Mesodermal cell (in vitro differentiated cells): Measurements from ENCODE around the gene RAVER1.

Experiments
- H3K27ac ChIP-seq: 2 replicates; pipeline ENCODE4 v1.7.0; 2013; ENCODE audit warnings: mild to moderate bottlenecking, low read depth, low read length, moderate library complexity; ENCODE audit not compliant: severe bottlenecking
- H3K36me3 ChIP-seq: 2 replicates; pipeline ENCODE4 v1.7.1; 2013; ENCODE audit warnings: mild to moderate bottlenecking, low read length, moderate library complexity; ENCODE audit not compliant: control insufficient read depth, insufficient read depth
- H3K4me1 ChIP-seq: one replicate; pipeline ENCODE4 v1.7.1; 2013; ENCODE audit warnings: mild to moderate bottlenecking, low read length; ENCODE audit not compliant: insufficient read depth, control insufficient read depth, poor library complexity, severe bottlenecking
- H3K4me3 ChIP-seq: 2 replicates; pipeline ENCODE4 v1.7.0; 2013; ENCODE audit warnings: low read length, control low read depth, mild to moderate bottlenecking; ENCODE audit not compliant: insufficient read depth, poor library complexity, severe bottlenecking; ENCODE audit errors: extremely low read depth
- H3K9me3 ChIP-seq: 2 replicates; pipeline ENCODE4 v1.7.1; 2013; ENCODE audit warnings: mild to moderate bottlenecking, low read length, moderate library complexity; ENCODE audit not compliant: control insufficient read depth
- whole genome bisulfite sequencing, 2 experiments: methylation state at CpG; one replicate each; pipeline ENCODE4 v1.1.5; 2013; ENCODE audit warnings: missing lambda C conversion rate in 2 of 2; ENCODE audit not compliant: insufficient coverage in 2 of 2; 5-methylcytosine and 5-hydroxymethylcytosine counted together

Gene RAVER1

GRCh38 chr19:10328558-10329429 lies 4.5 kb downstream of the RAVER1 start:
- Histone ChIP-seq H3K4me3 (no peak overlapping the region), H3K9me3 (no peaks in the 10 kb centered on the region), H3K27ac (no peak overlapping the region), H3K36me3 (peaks cover 73% of the 10 kb centered on the region), H3K4me1 (peaks cover 4% of the 10 kb centered on the region)
- 97 to 98% methylated on average over 39 of the region's 41 CpGs for WGBS, 2 experiments

- no peak overlapping the region for H3K27ac ChIP-seq
- 95 to 98% methylated on average over 7 of the region's 7 CpGs for WGBS, 2 experiments
- H3K4me1 ChIP-seq: peaks cover 4% of the 10 kb centered on the region
- no peaks in the 10 kb centered on the region for H3K9me3 ChIP-seq
- H3K4me3 ChIP-seq: no peak overlapping the region
- peaks cover 83% of the 10 kb centered on the region for H3K36me3 ChIP-seq
These were observed 5.5 kb downstream of the RAVER1 start for GRCh38 chr19:10327793-10328192.

- no peak overlapping the region for H3K27ac ChIP-seq
- peaks cover 98% of the 10 kb centered on the region for H3K36me3 ChIP-seq
- no peak overlapping the region for H3K4me3 ChIP-seq
- WGBS, 2 experiments: 92 to 96% methylated on average over 5 to 7 of the region's 8 CpGs
- no peaks in the 10 kb centered on the region for H3K9me3 ChIP-seq
- H3K4me1 ChIP-seq: no peaks in the 10 kb centered on the region
These were observed 7.6 kb downstream of the RAVER1 start for GRCh38 chr19:10325732-10326131.

- Histone ChIP-seq H3K27ac (no peak overlapping the region), H3K4me3 (no peak overlapping the region), H3K36me3 (peaks cover 97% of the 10 kb centered on the region), H3K4me1 (no peaks in the 10 kb centered on the region), H3K9me3 (no peaks in the 10 kb centered on the region)
- 96 to 98% methylated on average over 9 to 18 of the region's 19 CpGs for WGBS, 2 experiments
These were observed 11.2 kb downstream of the RAVER1 start for GRCh38 chr19:10321874-10322835.

GRCh38 chr19:10321417-10321797 lies 11.9 kb downstream of the RAVER1 start:
- H3K4me3 ChIP-seq: no peak overlapping the region
- 94 to 98% methylated on average over 9 of the region's 11 CpGs for WGBS, 2 experiments
- H3K9me3 ChIP-seq: no peaks in the 10 kb centered on the region
- no peak overlapping the region for H3K27ac ChIP-seq
- no peaks in the 10 kb centered on the region for H3K4me1 ChIP-seq
- peaks cover 98% of the 10 kb centered on the region for H3K36me3 ChIP-seq

GRCh38 chr19:10320602-10321416 lies 12.5 kb downstream of the RAVER1 start:
- H3K4me3 ChIP-seq: no peak overlapping the region
- H3K36me3 ChIP-seq: peaks cover 95% of the 10 kb centered on the region
- no peaks in the 10 kb centered on the region for H3K9me3 ChIP-seq
- WGBS, 2 experiments: 97% methylated on average over 12 to 14 of the region's 32 CpGs
- H3K27ac ChIP-seq: no peak overlapping the region
- H3K4me1 ChIP-seq: peaks cover 4% of the 10 kb centered on the region

- H3K4me1 ChIP-seq: peaks cover 4% of the 10 kb centered on the region
- H3K9me3 ChIP-seq: no peaks in the 10 kb centered on the region
- no peak overlapping the region for H3K4me3 ChIP-seq
- H3K36me3 ChIP-seq: peaks cover 82% of the 10 kb centered on the region
- H3K27ac ChIP-seq: no peak overlapping the region
- WGBS, 2 experiments: 97 to 98% methylated on average over 8 to 11 of the region's 13 CpGs
These were observed 14.3 kb downstream of the RAVER1 start for GRCh38 chr19:10318807-10319682.

- no peak overlapping the region for H3K4me3 ChIP-seq
- no peak overlapping the region for H3K27ac ChIP-seq
- 96% methylated on average over 9 to 13 of the region's 15 CpGs for WGBS, 2 experiments
- no peaks in the 10 kb centered on the region for H3K9me3 ChIP-seq
- H3K36me3 ChIP-seq: peaks cover 73% of the 10 kb centered on the region
- H3K4me1 ChIP-seq: peaks cover 4% of the 10 kb centered on the region
These were observed 15.4 kb downstream of the RAVER1 start for GRCh38 chr19:10317857-10318462.

GRCh38 chr19:10317045-10317856 lies 16.1 kb downstream of the RAVER1 start:
- peaks cover 66% of the 10 kb centered on the region for H3K36me3 ChIP-seq
- WGBS, 2 experiments: 95% methylated on average over 18 to 23 of the region's 29 CpGs
- no peaks in the 10 kb centered on the region for H3K9me3 ChIP-seq
- H3K27ac ChIP-seq: peak overlapping the region; percentile 29
- H3K4me3 ChIP-seq: no peak overlapping the region
- peaks cover 4% of the 10 kb centered on the region for H3K4me1 ChIP-seq
